ENCODE results near the gene SCAPER.

SCAPER gene

DNA sequence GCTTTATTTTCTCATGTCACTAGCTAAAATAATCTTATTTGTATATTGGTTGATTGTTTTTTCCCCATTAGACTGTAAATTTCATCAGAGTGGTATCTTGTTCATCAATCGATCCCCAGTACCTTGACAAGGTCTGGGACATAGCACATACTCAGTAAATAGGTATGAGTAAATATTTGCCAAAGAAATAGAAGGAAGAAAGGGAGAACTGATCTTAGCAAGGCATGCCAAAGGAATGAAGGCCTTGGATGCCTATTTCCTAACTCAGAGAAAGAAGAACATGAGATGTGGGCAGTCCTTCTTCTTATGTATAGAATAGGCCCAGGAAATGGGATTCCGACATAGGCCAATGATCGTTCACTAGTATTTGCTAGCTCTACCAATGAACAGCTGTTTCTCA, 513.8 kb downstream of the SCAPER start:
- DNase-seq = no peak

GRCh38 chr15:76390571-76390970, 514.6 kb downstream of the SCAPER start:
- no peak for DNase-seq

GRCh38 chr15:76386926-76387325, 518.2 kb downstream of the SCAPER start:
- no peak for DNase-seq

DNA sequence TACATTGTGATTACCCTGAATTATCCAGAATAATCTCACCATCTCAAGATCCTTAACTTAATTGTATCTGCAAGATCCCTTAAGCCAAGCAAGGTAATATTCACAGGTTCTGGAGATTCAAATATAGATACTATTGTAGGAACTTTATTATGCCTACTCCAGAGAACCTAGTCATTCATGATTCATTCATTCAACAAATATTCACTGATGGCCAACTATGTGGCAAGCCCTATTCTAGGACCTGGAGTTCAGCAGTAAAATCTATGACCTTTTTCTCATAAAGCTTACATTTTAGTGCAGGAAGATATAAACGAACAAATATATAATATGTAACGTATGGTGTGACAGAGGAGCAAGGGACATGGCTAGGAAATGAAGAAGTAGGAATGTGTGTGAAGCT, 519.0 kb downstream of the SCAPER start:
- no peak for DNase-seq

DNA sequence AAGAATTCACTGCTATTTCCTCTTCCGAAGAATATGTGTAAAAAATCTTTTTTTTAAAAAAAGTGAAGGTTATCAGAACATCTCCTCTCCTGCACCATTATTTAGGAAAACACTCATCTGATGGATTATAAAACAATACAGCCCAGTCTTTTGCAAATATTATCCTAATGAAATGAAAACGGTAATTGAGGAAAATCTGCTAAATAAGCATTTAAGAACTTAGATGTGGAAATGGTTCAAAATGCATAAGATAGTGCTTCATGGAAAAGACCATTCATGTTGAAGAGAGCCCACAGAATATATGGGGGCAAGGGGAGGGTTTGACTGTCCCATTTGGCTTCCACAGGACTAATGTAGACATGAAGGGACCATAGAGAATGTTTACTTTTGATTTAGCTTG, 520.7 kb downstream of the SCAPER start:
- no peak for DNase-seq

DNA sequence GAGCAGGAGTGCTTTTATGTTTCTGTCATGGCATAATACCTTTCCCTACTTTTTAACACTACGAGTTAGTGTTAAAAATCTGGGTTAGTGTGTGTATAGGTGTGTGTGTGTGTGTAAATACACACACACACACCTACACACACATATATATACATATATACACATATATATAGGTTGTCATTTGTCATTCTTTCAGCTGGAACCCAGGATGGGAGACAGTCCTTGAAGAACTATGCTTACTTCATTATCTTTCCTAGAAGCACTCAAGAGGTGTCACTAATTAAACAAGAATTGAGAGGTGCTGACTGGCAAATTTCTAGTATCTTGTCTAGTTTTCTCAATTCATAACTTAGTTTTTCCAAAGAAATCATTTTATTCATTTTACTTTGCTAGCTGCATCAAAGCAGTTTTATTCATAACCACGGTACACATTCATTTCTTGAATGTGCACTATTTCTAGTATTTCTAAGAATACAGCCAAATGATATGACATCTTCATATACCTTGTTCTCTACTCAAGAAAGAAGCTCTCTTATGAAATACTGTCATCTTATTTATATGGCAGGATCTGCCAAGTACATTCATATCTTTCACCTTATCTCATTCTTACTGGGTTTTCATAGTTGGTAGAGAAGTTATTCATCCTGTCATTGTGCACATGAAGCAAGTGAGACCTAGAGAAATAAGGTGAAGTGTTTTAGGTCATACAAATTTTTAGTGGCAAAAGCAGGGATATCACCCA, 522.0 kb downstream of the SCAPER start:
- no peak for DNase-seq

DNA sequence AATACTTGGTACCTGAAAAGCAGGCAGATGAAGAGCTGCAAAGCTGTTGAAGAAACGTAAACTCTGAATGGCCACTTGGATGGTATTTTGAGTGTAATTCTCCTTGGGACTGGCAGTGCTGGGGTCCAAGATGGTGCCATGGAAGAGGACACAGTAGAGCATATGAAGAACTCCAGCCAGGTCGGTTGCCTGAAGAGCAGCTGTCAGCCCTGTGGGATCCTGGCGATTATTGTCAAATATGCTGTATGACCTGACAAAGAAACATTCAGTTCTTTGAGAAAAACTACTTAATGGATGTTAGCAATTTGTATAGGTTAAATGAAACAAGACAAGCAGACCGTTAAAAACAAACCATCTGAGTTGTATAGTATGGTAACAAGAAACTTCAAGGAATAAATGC, 523.8 kb downstream of the SCAPER start:
- DNase-seq = no peak

DNA sequence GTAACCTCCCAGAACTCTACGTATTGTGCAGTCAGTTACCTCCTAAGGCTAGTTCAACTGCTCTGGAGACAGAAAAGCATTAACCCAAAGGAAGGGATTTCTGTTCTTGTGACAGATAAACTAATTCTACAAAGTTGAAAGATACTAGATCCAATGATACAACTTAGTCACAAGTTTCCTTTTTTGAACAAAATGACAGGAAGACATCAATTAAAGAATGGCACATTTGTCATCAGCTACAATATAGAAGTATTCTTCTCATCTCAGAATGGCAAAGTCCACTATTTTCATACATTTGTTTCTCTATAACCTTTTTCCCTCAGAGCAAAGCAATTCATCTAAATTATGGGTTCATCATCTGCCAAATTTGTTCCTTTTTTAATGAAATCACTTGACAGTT, 524.9 kb downstream of the SCAPER start:
- no peak for DNase-seq

DNA sequence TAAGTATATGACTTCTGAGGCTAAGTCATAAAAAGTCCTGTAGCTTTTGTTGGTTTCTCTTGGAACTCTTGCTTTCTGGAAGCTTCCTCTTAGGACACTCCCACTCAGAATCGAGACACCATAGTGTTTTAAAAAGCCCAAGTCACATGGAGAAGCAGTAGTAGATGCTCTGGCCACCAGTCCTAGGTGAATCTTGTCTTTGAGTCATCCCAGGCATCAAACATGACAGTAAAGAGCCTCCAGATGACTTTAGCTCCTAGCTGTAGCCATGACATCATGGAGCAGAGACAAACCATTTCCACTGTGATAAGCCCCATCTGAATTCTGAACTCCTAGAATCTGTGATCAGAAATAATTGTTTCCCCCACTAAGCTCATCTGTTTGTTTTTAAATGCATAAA, 526.4 kb downstream of the SCAPER start:
- no peak for DNase-seq

DNA sequence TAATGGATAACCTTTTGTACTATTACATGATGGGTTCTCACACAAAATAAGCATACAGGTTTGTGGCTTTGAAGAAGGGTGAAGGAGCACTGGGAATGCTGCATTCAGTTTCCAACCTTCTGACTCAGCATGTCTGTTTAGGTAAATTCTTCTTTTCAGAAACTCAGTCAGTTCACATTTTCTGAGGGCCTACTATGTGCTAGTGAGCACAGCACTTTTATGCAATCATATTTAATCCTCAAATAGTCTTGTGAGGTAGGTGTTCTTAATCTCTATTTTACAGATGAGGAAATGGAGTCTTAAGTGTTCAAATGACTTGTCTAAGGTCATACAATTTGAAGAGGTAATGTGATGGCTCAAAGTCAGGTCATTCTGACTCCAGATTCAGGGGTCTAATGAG, 527.4 kb downstream of the SCAPER start:
- no peak for DNase-seq

GRCh38 chr15:76377217-76377616, 527.9 kb downstream of the SCAPER start:
- DNase-seq = no peak

GRCh38 chr15:76376816-76377215, 528.3 kb downstream of the SCAPER start:
- no peak for DNase-seq

GRCh38 chr15:76376029-76376428, 529.1 kb downstream of the SCAPER start:
- no peak for DNase-seq

GRCh38 chr15:76368122-76368621, 537.0 kb downstream of the SCAPER start:
- DNase-seq = no peak

DNA sequence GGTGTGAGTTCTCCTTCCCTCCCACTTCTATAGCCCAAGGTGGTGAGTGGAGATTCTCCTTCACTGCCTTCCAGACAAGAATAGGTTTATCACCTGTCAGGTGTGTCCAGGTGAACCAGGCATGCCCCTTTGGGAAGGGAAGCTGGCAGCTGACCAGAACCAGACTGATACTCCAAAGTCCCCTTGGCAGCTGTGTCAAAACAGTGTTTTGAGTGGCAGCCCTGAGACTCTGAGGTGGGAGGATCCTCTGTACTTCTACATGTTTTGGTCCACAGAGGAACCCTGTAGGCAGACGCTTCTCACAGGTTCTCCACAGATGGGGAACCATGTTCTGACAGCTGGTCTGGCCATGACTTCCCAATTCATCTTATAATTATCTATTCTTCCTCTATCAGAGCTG, 538.4 kb downstream of the SCAPER start:
- no peak for DNase-seq

DNA sequence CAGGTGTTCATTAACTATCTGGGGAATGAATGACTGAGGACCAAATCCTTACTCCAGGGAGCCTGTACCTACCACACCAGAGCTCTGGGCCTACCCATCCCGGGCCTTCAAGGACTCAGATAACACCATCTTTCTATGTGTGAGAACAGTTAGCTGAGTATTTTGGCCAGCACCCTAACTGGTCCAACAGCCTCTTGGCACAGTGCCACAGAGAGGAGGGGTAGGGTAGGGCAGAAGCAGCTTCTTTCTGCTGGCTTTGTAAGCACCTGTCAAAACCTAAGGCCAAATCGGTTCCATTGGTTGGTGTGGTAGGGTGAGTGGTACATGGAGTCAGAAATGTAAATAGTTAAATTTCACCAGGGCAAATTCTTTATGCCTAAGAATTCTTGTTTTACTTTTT, 541.9 kb downstream of the SCAPER start:
- no peak for DNase-seq

- DNase-seq = no peak
Measured at GRCh38 chr15:76360416-76360815, 544.7 kb downstream of the SCAPER start.

GRCh38 chr15:76359152-76359551, 546.0 kb downstream of the SCAPER start:
- DNase-seq = no peak

DNA sequence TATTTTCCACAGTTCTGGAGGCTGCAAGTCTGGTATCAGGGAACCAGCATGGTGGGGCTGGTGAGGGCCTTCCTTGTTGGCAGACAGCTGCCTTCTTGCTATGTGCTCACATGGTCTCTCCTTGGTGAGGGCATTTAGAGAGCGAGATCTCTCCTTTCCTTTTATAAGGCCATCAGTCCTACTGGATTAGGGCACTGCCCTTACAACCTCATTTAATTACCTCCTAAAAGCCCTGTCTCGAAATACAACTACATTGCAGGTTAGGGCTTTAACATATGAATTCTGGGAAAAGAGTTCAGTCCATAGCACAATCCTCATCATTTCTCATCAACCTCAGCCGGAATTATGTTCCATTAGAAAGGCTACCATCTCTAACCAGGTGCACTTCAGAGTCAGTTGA, 546.7 kb downstream of the SCAPER start:
- no peak for DNase-seq

GRCh38 chr15:76354823-76355440, 550.2 kb downstream of the SCAPER start:
- no peak for DNase-seq

GRCh38 chr15:76353903-76354302, 551.2 kb downstream of the SCAPER start:
- DNase-seq = no peak

DNA sequence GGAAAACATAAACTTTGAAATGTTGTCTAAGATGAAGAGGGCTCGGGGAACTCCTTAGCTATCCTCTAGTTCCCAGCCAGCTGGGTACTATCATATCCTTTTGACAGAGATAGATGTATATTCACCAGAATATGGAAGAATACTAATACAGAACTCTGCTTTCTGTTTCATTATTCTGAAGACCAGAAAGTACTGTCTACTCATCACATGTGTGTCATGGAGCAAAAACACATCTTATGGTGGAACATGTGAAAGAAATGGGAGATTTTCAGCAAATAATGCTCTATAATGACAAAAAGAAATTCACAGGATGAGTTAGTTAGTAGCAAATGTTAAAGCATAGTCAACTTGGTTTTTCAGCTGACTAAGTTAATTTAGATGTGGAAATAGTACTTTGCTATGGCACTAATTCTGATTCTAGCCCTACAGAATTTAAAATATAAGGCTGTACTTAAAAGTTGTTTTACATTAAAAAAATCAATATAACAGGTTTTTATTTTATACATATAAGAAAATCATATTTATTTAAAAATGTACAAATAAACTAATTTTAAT, 552.0 kb downstream of the SCAPER start:
- DNase-seq = no peak

DNA sequence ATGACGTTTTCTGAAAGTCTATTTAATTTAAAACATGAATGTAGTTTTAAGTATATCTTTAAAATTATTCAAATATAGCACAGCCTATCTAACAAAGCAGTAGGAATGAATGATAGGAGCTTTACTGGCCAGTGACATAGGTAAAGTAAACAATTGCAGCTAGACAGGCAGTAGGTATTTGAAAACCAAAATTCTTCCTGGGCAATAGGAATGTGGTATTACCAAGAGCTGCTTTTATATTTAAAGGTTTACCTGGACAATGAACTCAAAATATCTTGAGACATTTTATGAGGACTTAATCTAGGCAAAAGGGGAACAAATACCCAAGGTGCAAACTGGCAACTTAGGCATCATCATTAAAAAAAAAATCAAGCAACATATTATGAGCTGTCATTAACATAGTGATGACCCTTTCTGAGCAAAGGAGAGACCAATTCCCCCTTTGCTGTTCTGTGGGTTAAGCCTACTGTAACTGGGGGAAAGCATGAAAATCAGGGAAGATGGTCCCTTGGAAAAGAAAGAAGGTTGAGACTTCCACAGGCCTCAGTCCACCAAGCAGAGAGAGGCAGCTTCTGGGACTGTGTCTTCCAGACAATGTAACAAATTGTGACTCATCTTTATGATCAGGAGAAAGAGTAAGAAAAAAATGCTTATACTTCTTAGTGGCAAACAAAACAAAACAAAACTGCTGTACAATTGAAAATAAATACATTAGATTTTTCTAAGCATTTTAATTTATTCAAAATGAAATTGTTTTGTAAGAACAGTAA, 555.7 kb downstream of the SCAPER start:
- no peak for DNase-seq

Measured in stimulated activated CD4-positive, alpha-beta T cell treated with anti-CD3 and anti-CD28 coated beads, Interleukin-1b, Interleukin-23, amount 100 ng/mL, for 48 hours (primary cell).